HEK293T (cell line): ENCODE results near the gene VANGL2.

Experiments
- ARNT ChIP-seq: fragments of 450-650 bp; IDR thresholded peaks from 2 replicates; pipeline ENCODE4 v1.6.1; 2017; ENCODE audit warnings: mild to moderate bottlenecking
- BHLHE40 ChIP-seq: fragments of 450-650 bp; IDR thresholded peaks from 2 replicates; pipeline ENCODE4 v1.6.1; 2016; ENCODE audit warnings: mild to moderate bottlenecking, moderate library complexity, borderline replicate concordance
- CTBP1 ChIP-seq: fragments of 450-650 bp; IDR thresholded peaks from 2 replicates; pipeline ENCODE4 v1.6.1; 2016; ENCODE audit warnings: borderline replicate concordance
- ELF4 ChIP-seq: fragments of 450-650 bp; IDR thresholded peaks from 2 replicates; pipeline ENCODE4 v1.6.1; 2017; ENCODE audit warnings: antibody characterized with exemption
- FOXA1 ChIP-seq: fragments of 450-650 bp; IDR thresholded peaks from 2 replicates; pipeline ENCODE4 v1.6.1; 2016; ENCODE audit warnings: mild to moderate bottlenecking
- FOXK2 ChIP-seq: fragments of 450-650 bp; IDR thresholded peaks from 2 replicates; pipeline ENCODE4 v1.6.1; 2016; ENCODE audit warnings: mild to moderate bottlenecking
- FOXM1 ChIP-seq: fragments of 450-650 bp; IDR thresholded peaks from 2 replicates; pipeline ENCODE4 v1.6.1; 2017; ENCODE audit warnings: mild to moderate bottlenecking, borderline replicate concordance
- L3MBTL2 ChIP-seq: fragments of 450-650 bp; conservative IDR thresholded peaks from 2 replicates; pipeline ENCODE4 v1.6.1; 2016; ENCODE audit warnings: mild to moderate bottlenecking
- LEF1 ChIP-seq: fragments of 450-650 bp; IDR thresholded peaks from 2 replicates; pipeline ENCODE4 v1.6.1; 2017; ENCODE audit warnings: mild to moderate bottlenecking, borderline replicate concordance
- SP1 ChIP-seq: fragments of 450-650 bp; IDR thresholded peaks from 2 replicates; pipeline ENCODE4 v1.6.1; 2017
- SUZ12 ChIP-seq: fragments of 450-650 bp; IDR thresholded peaks from 2 replicates; pipeline ENCODE4 v1.6.1; 2016; ENCODE audit warnings: mild to moderate bottlenecking
- TF ChIP-seq, protein P1 (sequence below): fragments of 450-650 bp; IDR thresholded peaks from 2 replicates; pipeline ENCODE4 v1.6.1; 2016

DNA sequence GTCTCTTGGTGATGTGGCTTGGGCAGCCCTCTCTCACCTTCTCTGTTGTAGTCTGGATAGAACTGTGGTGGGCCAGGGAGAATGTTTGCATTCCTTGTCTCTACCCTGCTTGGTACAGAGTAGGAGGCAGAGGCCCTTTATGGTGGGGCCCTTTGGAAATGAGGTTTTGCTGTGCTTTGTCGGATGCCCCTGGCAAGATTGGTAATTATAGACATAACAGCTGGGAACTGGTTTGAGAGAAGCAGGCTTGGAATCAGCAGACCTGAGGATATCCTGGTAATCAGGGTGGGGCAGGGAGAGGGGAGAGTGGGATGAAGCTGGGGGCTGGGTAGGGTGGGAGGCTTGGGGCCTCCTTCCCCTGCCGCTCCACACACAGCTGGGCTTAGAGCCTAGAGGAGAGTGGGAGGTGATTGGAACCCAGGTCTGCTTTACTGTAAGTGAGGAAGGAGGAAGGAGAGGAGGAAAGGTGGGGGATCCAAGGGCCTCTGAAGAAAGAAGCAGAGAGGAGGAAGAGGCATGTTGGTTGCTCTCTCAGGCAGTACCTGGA, 5.0 kb downstream of the VANGL2 start:
- TF ChIP-seq ELF4 (no peak), FOXK2 (no peak), FOXM1 (no peak), SP1 (no peak), SUZ12 (no peak), FOXA1 (no peak), BHLHE40 (no peak), LEF1 (no peak), ARNT (no peak), CTBP1 (no peak), L3MBTL2 (no peak)
- TF ChIP-seq, protein P1, sequence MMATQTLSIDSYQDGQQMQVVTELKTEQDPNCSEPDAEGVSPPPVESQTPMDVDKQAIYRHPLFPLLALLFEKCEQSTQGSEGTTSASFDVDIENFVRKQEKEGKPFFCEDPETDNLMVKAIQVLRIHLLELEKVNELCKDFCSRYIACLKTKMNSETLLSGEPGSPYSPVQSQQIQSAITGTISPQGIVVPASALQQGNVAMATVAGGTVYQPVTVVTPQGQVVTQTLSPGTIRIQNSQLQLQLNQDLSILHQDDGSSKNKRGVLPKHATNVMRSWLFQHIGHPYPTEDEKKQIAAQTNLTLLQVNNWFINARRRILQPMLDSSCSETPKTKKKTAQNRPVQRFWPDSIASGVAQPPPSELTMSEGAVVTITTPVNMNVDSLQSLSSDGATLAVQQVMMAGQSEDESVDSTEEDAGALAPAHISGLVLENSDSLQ: no peak
